Measurements from ENCODE around the gene ITCH. TPM values are rescaled to one million over a fixed set of nuclear protein-coding genes. Genes with fewer than 3 reads are reported as not detected.
"Not testable (repeated sequence)": the region's sequence is repeated elsewhere in the genome, so short reads cannot be mapped to it uniquely, and the experiment has no call there.

The ITCH gene
- total RNA-seq, 2 donors from 2014 or later: 22.4 to 24.4 TPM

GRCh38 chr20:34412453-34412852 is 49.4 kb downstream of the ITCH start:
- H3K36me3 ChIP-seq (replicated peaks in 1 of 2; ENCODE audit: insufficient read depth in 1 of 2, low read depth in 2 of 2): peaks cover 0 to 9% of the 10 kb centered on the region in 2 donors
- intact Hi-C loops (cut with DNase I): no loop called here

GRCh38 chr20:34414525-34414924 is 51.5 kb downstream of the ITCH start:
- WGBS, 2 donors: 91 to 93% methylated on average over 9 to 10 of the region's 10 CpGs
- ATAC-seq; H3K9me3 ChIP-seq; DNase-seq; H3K27me3 ChIP-seq; intact Hi-C loops (cut with DNase I); H3K4me1 ChIP-seq; H3K27ac ChIP-seq; H3K4me3 ChIP-seq; H3K36me3 ChIP-seq (replicated peaks in 1 of 2; ENCODE audit: insufficient read depth in 1 of 2, low read depth in 2 of 2): not testable (repeated sequence)

More at GRCh38 chr20:34412453-34412852, 49.4 kb downstream of the ITCH start:
- peaks cover 7% of the 10 kb centered on the region for H3K4me1 ChIP-seq
- whole genome bisulfite sequencing, 2 donors: 86 to 94% methylated on average over 3 of the region's 3 CpGs
- ATAC-seq (no peak), DNase-seq (no peak)
- H3K4me3 ChIP-seq: no peak overlapping the region
- no peaks in the 10 kb centered on the region for H3K27me3 ChIP-seq
- no peaks in the 10 kb centered on the region for H3K9me3 ChIP-seq
- no peak overlapping the region for H3K27ac ChIP-seq
- TF ChIP-seq POLR2A (IDR thresholded peaks at IDR 0.05): no peak
- TF ChIP-seq CTCF (IDR thresholded peaks at IDR 0.05): no peak

- TF ChIP-seq CTCF (IDR thresholded peaks at IDR 0.05): no peak
- no peak for TF ChIP-seq POLR2A (IDR thresholded peaks at IDR 0.05)
- 67 to 92% methylated on average over 3 of the region's 3 CpGs for WGBS, 2 donors
- DNase-seq (no peak), ATAC-seq (no peak)
- Histone ChIP-seq H3K27me3 (no peaks in the 10 kb centered on the region), H3K27ac (no peak overlapping the region), H3K4me3 (no peak overlapping the region), H3K36me3 (replicated peaks in 1 of 2; ENCODE audit: insufficient read depth in 1 of 2, low read depth in 2 of 2) (peaks cover 0 to 3% of the 10 kb centered on the region in 2 donors), H3K9me3 (no peaks in the 10 kb centered on the region), H3K4me1 (no peaks in the 10 kb centered on the region)
- intact Hi-C loops (cut with DNase I): no loop called here
Observed at GRCh38 chr20:34415079-34415478, 52.0 kb downstream of the ITCH start.

- H3K4me1 ChIP-seq: peaks cover 9% of the 10 kb centered on the region
- no peak overlapping the region for H3K4me3 ChIP-seq
- H3K27ac ChIP-seq: no peak overlapping the region
- no peaks in the 10 kb centered on the region for H3K9me3 ChIP-seq
- intact Hi-C loops (cut with DNase I): no loop called here
- DNase-seq (no peak), ATAC-seq (no peak)
- TF ChIP-seq POLR2A (IDR thresholded peaks at IDR 0.05): no peak
- TF ChIP-seq CTCF (IDR thresholded peaks at IDR 0.05): no peak
- 22 to 40% methylated on average over 1 of the region's 1 CpG for WGBS, 2 donors
- H3K27me3 ChIP-seq: no peaks in the 10 kb centered on the region
- H3K36me3 ChIP-seq (replicated peaks in 1 of 2; ENCODE audit: insufficient read depth in 1 of 2, low read depth in 2 of 2): peaks cover 0 to 4% of the 10 kb centered on the region in 2 donors
Observed at GRCh38 chr20:34420146-34420545, 57.1 kb downstream of the ITCH start.

GRCh38 chr20:34420975-34421374 is 57.9 kb downstream of the ITCH start:
- TF ChIP-seq POLR2A (IDR thresholded peaks at IDR 0.05) (no peak), CTCF (IDR thresholded peaks at IDR 0.05) (no peak)
- ATAC-seq: no peak
- Histone ChIP-seq H3K4me3 (no peak overlapping the region), H3K27me3 (no peaks in the 10 kb centered on the region), H3K36me3 (replicated peaks in 1 of 2; ENCODE audit: insufficient read depth in 1 of 2, low read depth in 2 of 2) (peaks cover 0 to 1% of the 10 kb centered on the region in 2 donors), H3K4me1 (peaks cover 15% of the 10 kb centered on the region), H3K27ac (no peak overlapping the region), H3K9me3 (no peaks in the 10 kb centered on the region)
- intact Hi-C loops (cut with DNase I): no loop called here
- WGBS, 2 donors: 90 to 94% methylated on average over 4 of the region's 4 CpGs
- no peak for DNase-seq

Data from body of pancreas (tissue), 4 donors.